HG02870 (cell line): ENCODE measurements around the gene SLC37A4.
"Not testable (repeated sequence)": the region's sequence is repeated elsewhere in the genome, so short reads cannot be mapped to it uniquely, and the experiment has no call there.

Experiments
- ATAC-seq: cut with Tn5 transposase; IDR thresholded peaks from one replicate; pipeline ENCODE4 v1.9.1; 2021; ENCODE audit warnings: mild to moderate bottlenecking, moderate library complexity; ENCODE audit not compliant: unreplicated experiment

The SLC37A4 gene

GRCh38 chr11:119042927-119043326 lies 12.2 kb upstream of the SLC37A4 start:
- no peak for ATAC-seq

GRCh38 chr11:119041821-119042514 lies 11.3 kb upstream of the SLC37A4 start:
- ATAC-seq, result no peak

GRCh38 chr11:119039471-119039870 lies 8.8 kb upstream of the SLC37A4 start:
- ATAC-seq, result not testable (repeated sequence)

- no peak for ATAC-seq
Measured at GRCh38 chr11:119038884-119039283, 8.2 kb upstream of the SLC37A4 start.

GRCh38 chr11:119034813-119035212 lies 4.1 kb upstream of the SLC37A4 start:
- no peak for ATAC-seq

- ATAC-seq, result not testable (repeated sequence)
Measured at GRCh38 chr11:119033421-119033820, 2.7 kb upstream of the SLC37A4 start.

GRCh38 chr11:119031912-119032280 lies 1.2 kb upstream of the SLC37A4 start:
- no peak for ATAC-seq

GRCh38 chr11:119030029-119030328 lies 698 bp downstream of the SLC37A4 start:
- ATAC-seq, result peak; percentile 16

GRCh38 chr11:119029340-119030028 lies 1.2 kb downstream of the SLC37A4 start:
- peak; percentile 13 for ATAC-seq

- no peak for ATAC-seq
Measured at GRCh38 chr11:119029069-119029339, 1.7 kb downstream of the SLC37A4 start.

- ATAC-seq, result no peak
Measured at GRCh38 chr11:119028346-119029068, 2.2 kb downstream of the SLC37A4 start.

GRCh38 chr11:119027561-119028345 lies 2.9 kb downstream of the SLC37A4 start:
- ATAC-seq, result no peak

- no peak for ATAC-seq
Measured at GRCh38 chr11:119026970-119027369, 3.7 kb downstream of the SLC37A4 start.

GRCh38 chr11:119025978-119026766 lies 4.5 kb downstream of the SLC37A4 start:
- no peak for ATAC-seq

GRCh38 chr11:119025541-119025940 lies 5.1 kb downstream of the SLC37A4 start:
- ATAC-seq, result no peak

- no peak for ATAC-seq
Measured at GRCh38 chr11:119025099-119025473, 5.6 kb downstream of the SLC37A4 start.

- ATAC-seq, result no peak
Measured at GRCh38 chr11:119024430-119025098, 6.1 kb downstream of the SLC37A4 start.

GRCh38 chr11:119023741-119024140 lies 6.9 kb downstream of the SLC37A4 start:
- no peak for ATAC-seq

- no peak for ATAC-seq
Measured at GRCh38 chr11:119021631-119022030, 9.0 kb downstream of the SLC37A4 start.

- no peak for ATAC-seq
Measured at GRCh38 chr11:119019996-119020395, 10.7 kb downstream of the SLC37A4 start.
